H1 (cell line): ENCODE data around the gene SART1. TPM values are rescaled to one million over a fixed set of nuclear protein-coding genes. Genes with fewer than 3 reads are reported as not detected.

Experiments used
- ASH2L ChIP-seq: fragments of 200-600, 300-600 bp; sonication (generic); IDR thresholded peaks from one replicate; pipeline ENCODE4 v1.7.1; 2017; ENCODE audit warnings: low read length
- CTBP2 ChIP-seq: IDR thresholded peaks from 2 replicates; pipeline ENCODE4 v1.7.0; 2011; ENCODE audit warnings: borderline replicate concordance, mild to moderate bottlenecking, moderate library complexity, mixed read lengths, low read length; ENCODE audit not compliant: insufficient read depth, insufficient read length
- JUN ChIP-seq: IDR thresholded peaks from 2 replicates; pipeline ENCODE4 v1.6.1; 2011; ENCODE audit warnings: low read depth, mild to moderate bottlenecking, improper control_type of control experiment, low read length
- KDM1A ChIP-seq: fragments of 200-600, 300-600 bp; sonication (generic); IDR thresholded peaks from 2 replicates; pipeline ENCODE4 v1.7.1; 2016; ENCODE audit warnings: mild to moderate bottlenecking, low read length, borderline replicate concordance
- KDM4A ChIP-seq: IDR thresholded peaks from one replicate; pipeline ENCODE4 v1.7.1; 2012; ENCODE audit warnings: low read depth, mild to moderate bottlenecking, moderate library complexity, low read length, inconsistent platforms; ENCODE audit not compliant: severe bottlenecking
- MAFK ChIP-seq: IDR thresholded peaks from 2 replicates; pipeline ENCODE4 v1.6.1; 2012; ENCODE audit warnings: low read depth, mild to moderate bottlenecking, improper control_type of control experiment, low read length
- PHF8 ChIP-seq: fragments of 200-600 bp; sonication (generic); conservative IDR thresholded peaks from 2 replicates; pipeline ENCODE4 v1.7.1; 2012; ENCODE audit warnings: low read depth, mild to moderate bottlenecking, inconsistent platforms, low read length, moderate library complexity
- RAD21 ChIP-seq, 2 experiments: IDR thresholded peaks in 1 of 2; conservative IDR thresholded peaks in 1 of 2; 2 replicates each; pipeline ENCODE4 v1.6.1; 2011; ENCODE audit warnings: low read depth in 2 of 2, low read length in 2 of 2, improper control_type of control experiment in 1 of 2, inconsistent platforms in 1 of 2, mild to moderate bottlenecking in 1 of 2, moderate library complexity in 1 of 2
- RFX5 ChIP-seq: IDR thresholded peaks from 2 replicates; pipeline ENCODE4 v1.6.1; 2011; ENCODE audit warnings: low read depth, low read length, improper control_type of control experiment, borderline replicate concordance
- SAP30 ChIP-seq: fragments of 300-600 bp; sonication (generic); IDR thresholded peaks from 2 replicates; pipeline ENCODE4 v1.7.1; 2012; ENCODE audit warnings: low read length, moderate library complexity, mild to moderate bottlenecking, inconsistent platforms; ENCODE audit not compliant: insufficient read depth, insufficient replicate concordance
- TEAD4 ChIP-seq: IDR thresholded peaks from 2 replicates; pipeline ENCODE4 v1.6.1; 2012; ENCODE audit warnings: low read depth, low read length, inconsistent platforms, mixed read lengths
- polyA plus RNA-seq, 7 experiments: library from polyadenylated mRNA; depleted of rRNA in 3 of 7; stranded (reverse) in 5 of 7; unstranded in 2 of 7; fragments of >200 nt in 5 of 7; fragments of 200-250 nt in 2 of 7; gene quantifications; 1 replicate in 5 of 7; 2 replicates in 1 of 7; 4 replicates in 1 of 7; pipeline versions ENCODE4 v1.2.1 to v1.2.3, GENCODE V29; 2011 to 2013; ENCODE audit warnings: missing spikeins in 2 of 7, mixed read lengths in 2 of 7
- total RNA-seq: library from RNA; stranded (reverse); fragmentation: NEBNext Ultra II Directional; extraction: Animal tissue kit (Norgen Biotek cat#: 25700); gene quantifications from 2 replicates; pipeline ENCODE4 v1.2.1, GENCODE V29; 2021
- TF ChIP-seq, protein P1 (sequence below): IDR thresholded peaks from 2 replicates; pipeline ENCODE4 v1.6.1; 2011; ENCODE audit warnings: low read depth, mild to moderate bottlenecking, low read length; ENCODE audit not compliant: insufficient read depth
- TF ChIP-seq, protein P2 (sequence below): IDR thresholded peaks from 2 replicates; pipeline ENCODE4 v1.6.1; 2012; ENCODE audit warnings: inconsistent platforms

Gene SART1
- total and polyA plus RNA-seq, 2 of the 8 experiments (the other 6 are each of a cell fraction or from before 2014, with no cell fraction given), result 9.7 to 46.1 TPM

DNA sequence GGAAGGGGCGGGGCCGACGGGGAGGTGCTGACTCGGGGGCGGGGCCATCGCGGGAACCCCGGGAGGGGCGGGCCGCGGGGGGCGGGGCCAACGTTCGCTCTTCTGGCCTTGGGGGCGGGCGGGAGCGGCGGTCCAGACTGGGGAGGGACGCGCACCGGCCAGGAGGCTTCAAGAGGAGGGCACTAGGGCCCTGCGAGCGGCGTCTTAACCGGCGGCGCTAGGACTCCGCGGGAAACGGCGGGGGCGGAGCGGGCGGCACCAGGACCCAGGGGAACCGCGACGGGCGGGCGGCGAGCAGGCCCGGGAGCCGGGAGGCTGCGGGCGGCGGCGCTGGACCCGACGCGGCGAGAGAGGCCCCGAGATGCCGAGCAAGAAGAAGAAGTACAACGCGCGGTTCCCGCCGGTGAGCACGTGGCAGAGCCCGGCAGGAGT lies 42.4 kb upstream of the SART1 start, which contains the start of gene DRAP1 (continued):
- TF ChIP-seq MAFK, result peak; percentile 2; the same call in 1 of the 2 replicates
- peak; percentile 66 for TF ChIP-seq ASH2L
- TF ChIP-seq RAD21 (IDR thresholded peaks at IDR 0.05 in 1 of 2, conservative IDR thresholded peaks at IDR 0.05 in 1 of 2; ENCODE audit: low read depth in 2 of 2, low read length in 2 of 2), result peak in 1 of 2 experiments; percentile 29; a peak in 2 of 4 replicates
- TF ChIP-seq, protein P1, sequence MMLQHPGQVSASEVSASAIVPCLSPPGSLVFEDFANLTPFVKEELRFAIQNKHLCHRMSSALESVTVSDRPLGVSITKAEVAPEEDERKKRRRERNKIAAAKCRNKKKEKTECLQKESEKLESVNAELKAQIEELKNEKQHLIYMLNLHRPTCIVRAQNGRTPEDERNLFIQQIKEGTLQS, result no peak
- no peak; the same call in 1 of the 2 replicates for TF ChIP-seq PHF8
- TF ChIP-seq TEAD4, result peak; percentile 49; the same call in 1 of the 2 replicates
- TF ChIP-seq SAP30, result no peak
- TF ChIP-seq, protein P2, sequence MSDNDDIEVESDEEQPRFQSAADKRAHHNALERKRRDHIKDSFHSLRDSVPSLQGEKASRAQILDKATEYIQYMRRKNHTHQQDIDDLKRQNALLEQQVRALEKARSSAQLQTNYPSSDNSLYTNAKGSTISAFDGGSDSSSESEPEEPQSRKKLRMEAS, result peak; percentile 80
- no peak for TF ChIP-seq RFX5
- TF ChIP-seq JUN, result no peak
- peak; percentile 77 for TF ChIP-seq CTBP2
- TF ChIP-seq KDM4A, result no peak
- peak; percentile 11; the same call in 1 of the 2 replicates for TF ChIP-seq KDM1A
